SK-N-SH (cell line): Measurements from ENCODE around the gene TCF12. TPM values are rescaled to one million over a fixed set of nuclear protein-coding genes. Genes with fewer than 3 reads are reported as not detected.
A peak's percentile ranks its signal among the peaks of the same experiment; 100 is the strongest.
"Not testable (repeated sequence)": the region's sequence is repeated elsewhere in the genome, so short reads cannot be mapped to it uniquely, and the experiment has no call there.

Experiments used
- CTCF ChIA-PET: fragments of 300-600, 350-600 bp; formaldehyde crosslinking; extraction: SDS; loops from one replicate; lab custom pipeline; 2021; lab: Yijun Ruan, JAX
- POLR2A ChIA-PET: fragments of 350-600 bp; sonication (Branson Sonifier 250); formaldehyde crosslinking; extraction: SDS; loops from one replicate; lab custom pipeline; 2020; ENCODE audit warnings: antibody characterized with exemption, inconsistent platforms; lab: Yijun Ruan, JAX
- DNase-seq: peaks from one replicate; pipeline ENCODE4 v3.0.0; 2012
- H2AFZ ChIP-seq: fragments of 200-600 bp; sonication (generic); 2 replicates; pipeline ENCODE4 v1.8.1; 2016; ENCODE audit warnings: antibody characterized with exemption, mild to moderate bottlenecking, low read depth
- H3F3A ChIP-seq: fragments of 200-600 bp; sonication (generic); replicated peaks from 2 replicates; pipeline ENCODE3; 2016; ENCODE audit warnings: antibody characterized with exemption, mild to moderate bottlenecking; ENCODE audit not compliant: insufficient read depth
- H3K27ac ChIP-seq, 2 experiments: fragments of 200-500 bp in 1 of 2; fragments of 200-600 bp in 1 of 2; sonication (Bioruptor generic) in 1 of 2; sonication (generic), shearing (Covaris generic) in 1 of 2; 2 replicates each; pipeline versions ENCODE4 v1.5.1 to v1.6.1; 2014 to 2016; ENCODE audit warnings: low read depth in 2 of 2, inconsistent platforms in 1 of 2, low read length in 1 of 2, mild to moderate bottlenecking in 1 of 2, mixed read lengths in 1 of 2
- H3K27me3 ChIP-seq: fragments of 200-600 bp; sonication (generic), shearing (Covaris generic); 2 replicates; pipeline ENCODE4 v1.6.1; 2016; ENCODE audit warnings: mixed run types; ENCODE audit not compliant: insufficient read depth
- H3K36me3 ChIP-seq, 2 experiments: fragments of 200-500 bp in 1 of 2; fragments of 200-600 bp in 1 of 2; sonication (Bioruptor generic) in 1 of 2; sonication (generic) in 1 of 2; replicated peaks in 1 of 2; 2 replicates each; pipeline versions ENCODE3 to v1.5.1; 2014 to 2016; ENCODE audit warnings: low read length in 1 of 2, mild to moderate bottlenecking in 1 of 2; ENCODE audit not compliant: insufficient read depth in 2 of 2, control insufficient read depth in 1 of 2
- H3K4me1 ChIP-seq, 2 experiments: fragments of 200-500 bp in 1 of 2; fragments of 200-600 bp in 1 of 2; sonication (Bioruptor generic) in 1 of 2; sonication (generic), shearing (Covaris generic) in 1 of 2; 2 replicates each; pipeline versions ENCODE4 v1.5.1 to v1.6.1; 2014 to 2016; ENCODE audit warnings: low read depth in 1 of 2, low read length in 1 of 2, mixed run types in 1 of 2; ENCODE audit not compliant: insufficient read depth in 2 of 2, control insufficient read depth in 1 of 2
- H3K4me2 ChIP-seq: fragments of 200-600 bp; sonication (generic), shearing (Covaris generic); 2 replicates; pipeline ENCODE4 v1.6.1; 2017; ENCODE audit warnings: mixed run types
- H3K4me3 ChIP-seq, 2 experiments: fragments of 200-500 bp in 1 of 2; fragments of 200-600 bp in 1 of 2; sonication (Bioruptor generic) in 1 of 2; sonication (generic), shearing (Covaris generic) in 1 of 2; 2 replicates each; pipeline versions ENCODE4 v1.5.1 to v1.8.1; 2014 to 2016; ENCODE audit warnings: low read depth in 2 of 2, inconsistent platforms in 1 of 2, low read length in 1 of 2, mild to moderate bottlenecking in 1 of 2, mixed read lengths in 1 of 2, moderate library complexity in 1 of 2
- H3K79me2 ChIP-seq: fragments of 200-600 bp; sonication (generic); 2 replicates; pipeline ENCODE4 v1.8.1; 2017; ENCODE audit warnings: mild to moderate bottlenecking; ENCODE audit not compliant: insufficient read depth
- H3K9ac ChIP-seq: fragments of 200-600 bp; sonication (generic); 2 replicates; pipeline ENCODE4 v1.6.1; 2017; ENCODE audit warnings: mixed run types
- H3K9me2 ChIP-seq: fragments of 200-600 bp; sonication (generic); 2 replicates; pipeline ENCODE4 v1.6.1; 2017; ENCODE audit warnings: mixed run types
- H3K9me3 ChIP-seq: fragments of 200-600 bp; sonication (generic); 2 replicates; pipeline ENCODE4 v1.6.1; 2017; ENCODE audit warnings: mixed run types, mild to moderate bottlenecking, moderate library complexity
- H4K20me1 ChIP-seq: fragments of 200-600 bp; sonication (generic); 2 replicates; pipeline ENCODE4 v1.6.1; 2017; ENCODE audit warnings: mild to moderate bottlenecking, mixed run types; ENCODE audit not compliant: insufficient read depth
- ELF1 ChIP-seq: IDR thresholded peaks from 2 replicates; pipeline ENCODE4 v1.4.0; 2012
- EP300 ChIP-seq, 2 experiments: IDR thresholded peaks; 2 replicates each; pipeline versions ENCODE4 v1.4.0 to v1.6.1; 2012; ENCODE audit warnings: borderline replicate concordance in 1 of 2, low read depth in 1 of 2, low read length in 1 of 2
- FOSL2 ChIP-seq: IDR thresholded peaks from 2 replicates; pipeline ENCODE4 v1.4.0; 2012; ENCODE audit warnings: low read depth, mild to moderate bottlenecking, moderate library complexity, borderline replicate concordance
- FOXM1 ChIP-seq: IDR thresholded peaks from 2 replicates; pipeline ENCODE4 v1.4.0; 2012; ENCODE audit warnings: low read depth, mild to moderate bottlenecking
- IRF3 ChIP-seq: fragments of 150-350 bp; IDR thresholded peaks from 2 replicates; pipeline ENCODE4 v1.6.1; 2016; ENCODE audit warnings: mild to moderate bottlenecking, low read depth, low read length
- MAX ChIP-seq: IDR thresholded peaks from 2 replicates; pipeline ENCODE4 v1.4.0; 2012; ENCODE audit warnings: low read depth
- NFIC ChIP-seq: IDR thresholded peaks from 2 replicates; pipeline ENCODE4 v1.4.0; 2012; ENCODE audit warnings: borderline replicate concordance
- NRF1 ChIP-seq: IDR thresholded peaks from 2 replicates; pipeline ENCODE4 v1.6.1; 2012; ENCODE audit warnings: low read depth, mild to moderate bottlenecking, low read length
- PBX3 ChIP-seq: IDR thresholded peaks from 2 replicates; pipeline ENCODE4; 2012
- RXRA ChIP-seq: IDR thresholded peaks from 2 replicates; pipeline ENCODE4 v1.4.0; 2012; ENCODE audit warnings: low read depth, mild to moderate bottlenecking, borderline replicate concordance
- TCF12 ChIP-seq: IDR thresholded peaks from 2 replicates; pipeline ENCODE4 v1.4.0; 2012
- TEAD4 ChIP-seq: IDR thresholded peaks from 2 replicates; pipeline ENCODE4 v1.4.0; 2012; ENCODE audit warnings: mild to moderate bottlenecking, borderline replicate concordance; ENCODE audit not compliant: insufficient read depth
- WGBS: methylation state at CpG from one replicate; pipeline ENCODE4 v1.1.6; 2017; ENCODE audit warnings: low lambda C conversion rate; 5-methylcytosine and 5-hydroxymethylcytosine counted together
- polyA plus RNA-seq, 3 experiments: library from polyadenylated mRNA; depleted of rRNA; stranded (reverse); fragments of >200 nt; gene quantifications; 2 replicates each; pipeline ENCODE4 v1.2.3, GENCODE V29; 2012

The TCF12 gene
- polyA plus RNA-seq, 1 of the 3 experiments (the other 2 are of a cell fraction), result 49.6 TPM

DNA sequence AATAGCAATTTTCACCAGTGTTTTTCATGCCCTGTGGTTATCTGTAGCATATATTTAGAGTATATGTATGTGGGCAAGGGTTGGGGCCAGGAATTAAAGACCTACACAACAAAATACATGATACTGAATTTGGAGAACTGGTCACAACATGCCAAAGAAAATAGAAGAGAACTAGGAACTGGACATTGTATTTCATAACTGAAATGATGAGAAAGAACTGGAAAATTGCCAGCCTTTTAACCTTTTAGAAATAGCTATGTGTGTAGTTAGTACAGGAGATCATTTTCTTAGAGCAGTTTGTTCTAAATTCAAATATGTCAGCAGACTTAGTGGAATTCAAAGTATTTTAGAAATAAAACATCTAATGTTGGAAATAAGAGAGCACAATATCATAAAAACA, 230.8 kb downstream of the TCF12 start:
- H3K4me1 ChIP-seq, result peaks cover 3 to 42% of the 10 kb centered on the region in 2 experiments; a peak in 3 of 4 replicates
- no peak overlapping the region for H3K4me3 ChIP-seq
- peaks cover 43% of the 10 kb centered on the region for H3F3A ChIP-seq
- H3K36me3 ChIP-seq, result peaks cover 2 to 20% of the 10 kb centered on the region in 2 experiments
- H3K4me2 ChIP-seq, result 0 out of 2 replicates have a peak overlapping the region, but pooled peaks have one; percentile 35
- DNase-seq, result no peak
- H3K9me3 ChIP-seq, result peaks cover 6% of the 10 kb centered on the region; the same call in 1 of the 2 replicates
- H4K20me1 ChIP-seq, result no peaks in the 10 kb centered on the region
- H3K27ac ChIP-seq, result peak overlapping the region in 1 of 2 experiments; percentile 73; a peak in 2 of 4 replicates
- H3K79me2 ChIP-seq, result peaks cover 34% of the 10 kb centered on the region
- no peak overlapping the region for H2AFZ ChIP-seq
- CTCF ChIA-PET, result interaction anchor here (1.1 to 10.9 kb wide), 6 partner anchors 10 to 228 kb away, joined by 3 to 141 read pairs (median 52); no protein-coding TSS in a partner anchor
- no peaks in the 10 kb centered on the region for H3K27me3 ChIP-seq
- no peak for TF ChIP-seq RXRA
- no peak for TF ChIP-seq FOSL2
- no peak for TF ChIP-seq NRF1
- peak; percentile 12; the same call in 1 of the 2 replicates for TF ChIP-seq NFIC
- no peak for TF ChIP-seq TEAD4
- no peak for TF ChIP-seq TCF12
- no peak for TF ChIP-seq FOXM1
- TF ChIP-seq MAX, result no peak
- no peak overlapping the region for H3K9ac ChIP-seq
- no peaks in the 10 kb centered on the region for H3K9me2 ChIP-seq
- POLR2A ChIA-PET, result no interaction called here

GRCh38 chr15:57150066-57150865, 231.8 kb downstream of the TCF12 start:
- H3F3A ChIP-seq, result peaks cover 43% of the 10 kb centered on the region
- DNase-seq, result no peak
- H3K36me3 ChIP-seq, result peaks cover 2 to 20% of the 10 kb centered on the region in 2 experiments
- 0 out of 2 replicates have a peak overlapping the region, but pooled peaks have one; percentile 11 for H3K9ac ChIP-seq
- H3K27me3 ChIP-seq, result no peaks in the 10 kb centered on the region
- H3K9me3 ChIP-seq, result peaks cover 6% of the 10 kb centered on the region; the same call in 1 of the 2 replicates
- 0 out of 4 replicates have a peak overlapping the region, but pooled peaks of 1 of the 2 experiments have one; percentile 8 for H3K4me3 ChIP-seq
- CTCF ChIA-PET, result interaction anchor here (1.0 to 10.9 kb wide), 4 partner anchors 13 to 392 kb away, joined by 3 to 141 read pairs (median 25); no protein-coding TSS in a partner anchor
- TF ChIP-seq TCF12 (peak; percentile 14; the same call in 1 of the 2 replicates), NRF1 (no peak), ELF1 (no peak), FOXM1 (no peak), PBX3 (peak; percentile 11; the same call in 1 of the 2 replicates), IRF3 (no peak), EP300 (IDR thresholded peaks at IDR 0.05; ENCODE audit: borderline replicate concordance in 1 of 2, low read depth in 1 of 2, low read length in 1 of 2) (0 out of 4 replicates have a peak, but pooled peaks of 1 of the 2 experiments have one; percentile 26)
- H2AFZ ChIP-seq, result no peak overlapping the region
- POLR2A ChIA-PET, result no interaction called here
- H3K79me2 ChIP-seq, result peaks cover 35% of the 10 kb centered on the region
- H3K4me2 ChIP-seq, result peak overlapping the region; percentile 35; the same call in 1 of the 2 replicates
- peaks cover 3 to 42% of the 10 kb centered on the region in 2 experiments; a peak in 3 of 4 replicates for H3K4me1 ChIP-seq
- H3K27ac ChIP-seq, result peak overlapping the region; percentile 24 to 73
- H4K20me1 ChIP-seq, result no peaks in the 10 kb centered on the region
- no peaks in the 10 kb centered on the region for H3K9me2 ChIP-seq
- 80% methylated on average over 4 of the region's 4 CpGs for WGBS

GRCh38 chr15:57150866-57151203, 232.4 kb downstream of the TCF12 start:
- H3K9ac ChIP-seq, DNase-seq, H3K4me3 ChIP-seq, H3K9me2 ChIP-seq, H2AFZ ChIP-seq, POLR2A ChIA-PET, H3K4me2 ChIP-seq, H3K9me3 ChIP-seq, H3K27me3 ChIP-seq, H4K20me1 ChIP-seq: not testable (repeated sequence)
- H3K79me2 ChIP-seq, result peaks cover 38% of the 10 kb centered on the region
- 97% methylated on average over 1 of the region's 1 CpG for WGBS
- H3K36me3 ChIP-seq, result peaks cover 2 to 20% of the 10 kb centered on the region in 2 experiments
- CTCF ChIA-PET, result interaction anchor here (0.9 to 10.9 kb wide), 4 partner anchors 11 to 190 kb away, joined by 3 to 141 read pairs (median 4); no protein-coding TSS in a partner anchor
- peak overlapping the region in 1 of 2 experiments; percentile 39; a peak in 1 of 4 replicates for H3K27ac ChIP-seq
- peaks cover 39% of the 10 kb centered on the region for H3F3A ChIP-seq
- peaks cover 3 to 39% of the 10 kb centered on the region in 2 experiments; a peak in 3 of 4 replicates for H3K4me1 ChIP-seq
